H9 (cell line): ENCODE data around the gene PDHB. TPM values are rescaled to one million over a fixed set of nuclear protein-coding genes. Genes with fewer than 3 reads are reported as not detected.

ENCODE experiments used
- DNase-seq: peaks from one replicate; pipeline ENCODE4 v3.0.0-alpha.2; 2017
- H2AFZ ChIP-seq: one replicate; pipeline ENCODE4 v1.6.1; 2013; ENCODE audit warnings: mild to moderate bottlenecking, low read length, control low read depth, moderate library complexity
- H2AK5ac ChIP-seq: 2 replicates; pipeline ENCODE4 v1.6.1; 2013; ENCODE audit warnings: low read length, control low read depth, mixed read lengths; ENCODE audit not compliant: insufficient read length
- H2BK120ac ChIP-seq: one replicate; pipeline ENCODE4 v1.6.1; 2013; ENCODE audit warnings: low read depth, mild to moderate bottlenecking, low read length, control low read depth, inconsistent platforms; ENCODE audit not compliant: poor library complexity, severe bottlenecking
- H2BK12ac ChIP-seq: 2 replicates; pipeline ENCODE4 v1.6.1; 2013; ENCODE audit warnings: low read length, control low read depth, mixed read lengths, low read depth; ENCODE audit not compliant: insufficient read length
- H2BK15ac ChIP-seq: 2 replicates; pipeline ENCODE4 v1.6.1; 2013; ENCODE audit warnings: low read depth, low read length, control low read depth
- H2BK20ac ChIP-seq: one replicate; pipeline ENCODE4 v1.6.1; 2013; ENCODE audit warnings: low read depth, mild to moderate bottlenecking, low read length, control low read depth, inconsistent platforms; ENCODE audit not compliant: poor library complexity, severe bottlenecking
- H2BK5ac ChIP-seq: 2 replicates; pipeline ENCODE4 v1.6.1; 2013; ENCODE audit warnings: low read length, control low read depth, mixed read lengths; ENCODE audit not compliant: insufficient read length
- H3K14ac ChIP-seq: 2 replicates; pipeline ENCODE4 v1.6.1; 2013; ENCODE audit warnings: low read length, control low read depth; ENCODE audit not compliant: insufficient read depth
- H3K18ac ChIP-seq: 2 replicates; pipeline ENCODE4 v1.6.1; 2013; ENCODE audit warnings: low read depth, mild to moderate bottlenecking, mixed read lengths, low read length, control low read depth; ENCODE audit not compliant: insufficient read length
- H3K23ac ChIP-seq: 2 replicates; pipeline ENCODE4 v1.6.1; 2013; ENCODE audit warnings: low read length, control low read depth, mixed read lengths, low read depth; ENCODE audit not compliant: insufficient read length
- H3K23me2 ChIP-seq: 2 replicates; pipeline ENCODE4 v1.6.1; 2013; ENCODE audit warnings: low read depth, mild to moderate bottlenecking, mixed read lengths, low read length, control low read depth; ENCODE audit not compliant: insufficient read length, poor library complexity, severe bottlenecking
- H3K27ac ChIP-seq: 2 replicates; pipeline ENCODE4 v1.5.1; 2013; ENCODE audit warnings: low read length, control low read depth, mixed read lengths, low read depth; ENCODE audit not compliant: insufficient read length
- H3K27me3 ChIP-seq: 2 replicates; pipeline ENCODE4 v1.6.1; 2013; ENCODE audit warnings: low read length, control low read depth, inconsistent platforms; ENCODE audit not compliant: insufficient read depth
- H3K4ac ChIP-seq: 2 replicates; pipeline ENCODE4 v1.6.1; 2013; ENCODE audit warnings: low read depth, mild to moderate bottlenecking, control low read depth, inconsistent platforms, low read length, moderate library complexity
- H3K4me1 ChIP-seq: 2 replicates; pipeline ENCODE4 v1.6.1; 2013; ENCODE audit warnings: low read length, control low read depth, inconsistent platforms; ENCODE audit not compliant: insufficient read depth
- H3K4me2 ChIP-seq: 2 replicates; pipeline ENCODE4 v1.6.1; 2013; ENCODE audit warnings: low read length, control low read depth, mixed read lengths; ENCODE audit not compliant: insufficient read length, insufficient read depth
- H3K56ac ChIP-seq: 2 replicates; pipeline ENCODE4 v1.6.1; 2013; ENCODE audit warnings: low read depth, mild to moderate bottlenecking, mixed read lengths, low read length, control low read depth; ENCODE audit not compliant: insufficient read length
- H3K79me1 ChIP-seq: 2 replicates; pipeline ENCODE4 v1.6.1; 2013; ENCODE audit warnings: low read depth, mild to moderate bottlenecking, moderate library complexity, low read length, control low read depth, inconsistent platforms; ENCODE audit not compliant: insufficient read depth, poor library complexity, severe bottlenecking
- H3K79me2 ChIP-seq: 2 replicates; pipeline ENCODE4 v1.6.1; 2013; ENCODE audit warnings: low read length, control low read depth, inconsistent platforms; ENCODE audit not compliant: insufficient read depth
- H3K9ac ChIP-seq: 2 replicates; pipeline ENCODE4 v1.6.1; 2013; ENCODE audit warnings: low read length, control low read depth, mixed read lengths; ENCODE audit not compliant: insufficient read length; ENCODE audit errors: extremely low read depth
- H3K9me3 ChIP-seq: one replicate; pipeline ENCODE4 v1.6.1; 2013; ENCODE audit warnings: low read depth, low read length, inconsistent platforms; ENCODE audit not compliant: control insufficient read depth
- H3T11ph ChIP-seq: one replicate; pipeline ENCODE4 v1.6.1; 2013; ENCODE audit warnings: mild to moderate bottlenecking, low read length, control low read depth, inconsistent platforms
- H4K20me1 ChIP-seq: one replicate; pipeline ENCODE4 v1.6.1; 2013; ENCODE audit not compliant: control insufficient read depth, insufficient read length, insufficient read depth
- H4K5ac ChIP-seq: 2 replicates; pipeline ENCODE4 v1.6.1; 2013; ENCODE audit warnings: low read depth, mild to moderate bottlenecking, mixed read lengths, low read length, control low read depth; ENCODE audit not compliant: insufficient read length
- H4K8ac ChIP-seq: replicated peaks from 2 replicates; pipeline ENCODE4 v1.6.1; 2013; ENCODE audit warnings: low read length, control low read depth, mixed read lengths, low read depth; ENCODE audit not compliant: insufficient read length
- H4K91ac ChIP-seq: 2 replicates; pipeline ENCODE4 v1.6.1; 2013; ENCODE audit warnings: low read depth, mild to moderate bottlenecking, moderate library complexity, mixed read lengths, low read length, control low read depth; ENCODE audit not compliant: insufficient read length
- H3K27ac Mint-ChIP-seq, 3 experiments: 2 replicates in 2 of 3; 3 replicates in 1 of 3; pipeline ENCODE4 v1.8.0; 2020 to 2021; ENCODE audit warnings: mixed read lengths in 3 of 3, mild to moderate bottlenecking in 1 of 3, moderate library complexity in 1 of 3
- H3K27me3 Mint-ChIP-seq: 2 replicates; pipeline ENCODE4 v1.8.0; 2021; ENCODE audit warnings: low read depth, mild to moderate bottlenecking, moderate library complexity, mixed read lengths
- H3K36me3 Mint-ChIP-seq, 3 experiments: 2 replicates in 2 of 3; 3 replicates in 1 of 3; pipeline ENCODE4 v1.8.0; 2020 to 2021; ENCODE audit warnings: low read depth in 3 of 3, mixed read lengths in 3 of 3; ENCODE audit not compliant: insufficient read depth in 1 of 3
- H3K4me1 Mint-ChIP-seq, 2 experiments: 2 replicates each; pipeline ENCODE4 v1.8.0; 2020; ENCODE audit warnings: mixed read lengths in 2 of 2
- H3K4me3 Mint-ChIP-seq, 2 experiments: 2 replicates in 1 of 2; 3 replicates in 1 of 2; pipeline ENCODE4 v1.8.0; 2020 to 2021; ENCODE audit warnings: mild to moderate bottlenecking in 2 of 2, mixed read lengths in 2 of 2, moderate library complexity in 1 of 2
- H3K9me3 Mint-ChIP-seq, 2 experiments: 2 replicates in 1 of 2; 3 replicates in 1 of 2; pipeline ENCODE4 v1.8.0; 2020; ENCODE audit warnings: mild to moderate bottlenecking in 2 of 2, mixed read lengths in 2 of 2, moderate library complexity in 1 of 2
- WGBS: extraction: QIAGEN DNeasy Blood & Tissue Kit; methylation state at CpG from one replicate; pipeline ENCODE4 v1.1.7; 2013; ENCODE audit warnings: missing lambda C conversion rate, low lambda C conversion rate, mixed read lengths; ENCODE audit not compliant: insufficient read length; ENCODE audit errors: extremely low coverage; 5-methylcytosine and 5-hydroxymethylcytosine counted together
- total RNA-seq: library from RNA; stranded (reverse); gene quantifications from 2 replicates; pipeline ENCODE4 v1.2.1, GENCODE V29; 2021
- TF ChIP-seq, protein P1 (sequence below): fragments of 200-600 bp; sonication (generic); conservative IDR thresholded peaks from 3 replicates; pipeline ENCODE4 v1.8.0; 2021; ENCODE audit warnings: antibody characterized with exemption, mild to moderate bottlenecking

Gene PDHB
- total RNA-seq, 1 experiment from 2014 or later: 132 TPM

DNA sequence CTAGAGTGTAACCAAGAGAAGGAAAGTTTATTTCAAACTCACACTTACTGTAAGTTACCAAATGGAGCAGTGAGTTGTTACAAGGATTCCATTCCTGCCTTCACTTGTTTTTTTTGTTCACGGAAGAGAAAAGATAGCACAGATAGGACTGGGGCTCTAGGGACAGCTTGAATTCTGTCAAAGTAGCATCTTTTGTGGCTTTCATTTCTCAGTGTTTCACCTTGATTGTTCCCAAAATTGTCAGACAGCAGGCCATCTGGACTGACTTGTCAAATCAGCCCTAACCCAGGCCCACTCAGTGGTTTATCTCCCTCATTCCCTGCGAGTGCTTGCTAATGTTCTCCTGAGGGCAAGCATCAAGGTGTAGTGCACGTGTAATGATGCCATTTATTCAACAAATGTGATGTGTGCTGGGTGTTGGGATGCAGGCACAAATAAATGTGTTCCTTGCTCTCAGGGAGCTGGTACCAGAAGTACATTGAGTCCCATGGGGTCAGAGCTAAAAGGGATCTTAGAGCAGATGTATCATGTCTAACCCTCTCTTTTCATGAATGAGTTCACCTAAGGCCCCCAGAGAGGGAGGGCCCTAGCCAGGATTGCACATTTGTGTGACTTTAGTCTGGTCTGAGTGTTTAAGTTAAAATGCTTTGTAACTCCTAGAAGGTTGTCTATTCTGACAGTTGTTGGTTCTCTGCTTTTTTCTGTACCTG, 49.1 kb downstream of the PDHB start:
- H2BK15ac ChIP-seq: no peak overlapping the region
- no peak overlapping the region for H3K27ac ChIP-seq
- H2AFZ ChIP-seq: no peak overlapping the region
- H3K27me3 ChIP-seq: no peaks in the 10 kb centered on the region
- H3K79me1 ChIP-seq: no peaks in the 10 kb centered on the region
- no peak overlapping the region for H3K23ac ChIP-seq
- no peak overlapping the region for H2BK5ac ChIP-seq
- no peak overlapping the region for H3K4me2 ChIP-seq
- no peak overlapping the region for H4K8ac ChIP-seq
- no peak overlapping the region for H4K5ac ChIP-seq
- H3K14ac ChIP-seq: no peak overlapping the region
- H2AK5ac ChIP-seq: no peak overlapping the region
- no peaks in the 10 kb centered on the region for H3K9me3 ChIP-seq
- no peaks in the 10 kb centered on the region for H3K79me2 ChIP-seq
- no peak overlapping the region for H3K56ac ChIP-seq
- TF ChIP-seq, protein P1, sequence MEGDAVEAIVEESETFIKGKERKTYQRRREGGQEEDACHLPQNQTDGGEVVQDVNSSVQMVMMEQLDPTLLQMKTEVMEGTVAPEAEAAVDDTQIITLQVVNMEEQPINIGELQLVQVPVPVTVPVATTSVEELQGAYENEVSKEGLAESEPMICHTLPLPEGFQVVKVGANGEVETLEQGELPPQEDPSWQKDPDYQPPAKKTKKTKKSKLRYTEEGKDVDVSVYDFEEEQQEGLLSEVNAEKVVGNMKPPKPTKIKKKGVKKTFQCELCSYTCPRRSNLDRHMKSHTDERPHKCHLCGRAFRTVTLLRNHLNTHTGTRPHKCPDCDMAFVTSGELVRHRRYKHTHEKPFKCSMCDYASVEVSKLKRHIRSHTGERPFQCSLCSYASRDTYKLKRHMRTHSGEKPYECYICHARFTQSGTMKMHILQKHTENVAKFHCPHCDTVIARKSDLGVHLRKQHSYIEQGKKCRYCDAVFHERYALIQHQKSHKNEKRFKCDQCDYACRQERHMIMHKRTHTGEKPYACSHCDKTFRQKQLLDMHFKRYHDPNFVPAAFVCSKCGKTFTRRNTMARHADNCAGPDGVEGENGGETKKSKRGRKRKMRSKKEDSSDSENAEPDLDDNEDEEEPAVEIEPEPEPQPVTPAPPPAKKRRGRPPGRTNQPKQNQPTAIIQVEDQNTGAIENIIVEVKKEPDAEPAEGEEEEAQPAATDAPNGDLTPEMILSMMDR: no peak
- no peak overlapping the region for H3T11ph ChIP-seq
- no peak for DNase-seq
- H4K20me1 ChIP-seq: no peaks in the 10 kb centered on the region
- H2BK20ac ChIP-seq: no peak overlapping the region
- H3K9ac ChIP-seq: no peak overlapping the region
- H3K36me3 Mint-ChIP-seq: no peaks in the 10 kb centered on the region; a peak in 1 of 7 replicates
- peaks cover 4% of the 10 kb centered on the region; the same call in 1 of the 2 replicates for H3K4me1 ChIP-seq
- H2BK12ac ChIP-seq: no peak overlapping the region
- H3K4me3 Mint-ChIP-seq: no peak overlapping the region
- no peaks in the 10 kb centered on the region for H3K9me3 Mint-ChIP-seq
- H3K4ac ChIP-seq: no peak overlapping the region
- H4K91ac ChIP-seq: no peak overlapping the region
- H3K18ac ChIP-seq: no peak overlapping the region
- H3K4me1 Mint-ChIP-seq: peaks cover 24 to 25% of the 10 kb centered on the region in 2 experiments
- no peak overlapping the region for H2BK120ac ChIP-seq
- WGBS: no CpG with 5 or more reads among the region's 3 CpGs
- H3K27me3 Mint-ChIP-seq: no peaks in the 10 kb centered on the region; the same call in 1 of the 2 replicates
- H3K27ac Mint-ChIP-seq: peak overlapping the region in 1 of 3 experiments; percentile 7; a peak in 3 of 7 replicates
- no peaks in the 10 kb centered on the region for H3K23me2 ChIP-seq
